Superior temporal gyrus (tissue), 1 donor: ENCODE measurements around the gene DEPDC1.
"Not testable (repeated sequence)": the region's sequence is repeated elsewhere in the genome, so short reads cannot be mapped to it uniquely, and the experiment has no call there.

Experiments
- DNase-seq: peaks from one replicate; pipeline ENCODE4 v3.0.0-alpha.2; 2016; ENCODE audit errors: extremely low spot score

The DEPDC1 gene

DNA sequence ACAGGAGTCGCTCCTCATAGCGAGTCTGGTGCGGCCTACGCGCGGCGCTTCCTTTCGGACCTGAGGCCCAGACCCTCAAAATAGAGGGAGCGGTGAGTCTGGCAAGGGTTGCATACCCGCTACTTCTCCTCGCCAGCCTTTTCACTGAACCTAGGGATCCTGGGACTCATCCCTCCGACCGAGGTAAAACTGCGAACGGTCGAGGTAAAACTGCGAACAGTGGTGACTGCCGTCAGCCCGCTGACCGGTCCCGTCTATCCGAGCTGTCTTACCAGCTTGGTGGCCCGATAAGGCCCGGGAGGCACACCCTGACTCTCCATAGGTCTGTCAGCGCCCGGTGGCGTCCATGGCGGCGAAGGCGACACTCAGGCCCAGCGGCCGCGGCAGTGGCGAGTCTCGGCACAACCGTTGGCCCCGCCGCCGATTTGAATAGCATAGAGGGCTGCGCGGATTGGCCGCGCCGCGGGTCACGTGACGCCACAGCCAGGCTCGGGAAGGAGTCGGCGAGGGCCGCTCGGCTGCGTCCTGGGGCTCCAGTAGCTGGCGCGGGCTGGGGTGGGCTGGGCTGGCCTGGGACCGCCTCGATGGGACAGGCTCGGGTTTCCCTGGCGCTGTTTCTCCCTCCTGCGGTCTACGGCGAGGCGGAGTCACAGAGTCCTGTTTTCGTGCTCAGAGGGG is at the start of gene DEPDC1:
Gene DEPDC1 (minus strand): TSS at position 403 of the 678 bp plus-strand sequence. CDS start 83 bp downstream, at position 320.
- DNase-seq = peak; percentile 87

DNA sequence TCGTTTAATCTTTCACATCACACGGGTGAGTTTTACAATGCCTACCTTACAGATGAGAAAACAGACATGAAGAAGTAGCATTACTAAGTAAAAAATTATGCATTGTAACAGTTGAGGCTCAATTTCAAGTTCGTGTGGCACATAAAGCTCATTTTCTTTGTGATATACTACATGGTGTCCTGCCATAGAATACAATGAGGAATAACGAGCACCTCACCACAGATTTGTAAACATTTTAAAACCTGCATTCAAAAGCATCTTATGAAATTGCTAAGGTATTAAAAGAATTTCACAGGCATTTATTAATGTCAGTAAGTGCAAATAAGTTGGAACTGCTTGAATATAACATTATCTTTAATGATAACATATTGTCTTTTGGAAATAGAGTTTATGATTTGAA is 47.8 kb upstream of the DEPDC1 start:
- no peak for DNase-seq

- DNase-seq = no peak
These were observed 45.7 kb upstream of the DEPDC1 start for GRCh38 chr1:68542586-68542985.

- no peak for DNase-seq
These were observed 42.1 kb upstream of the DEPDC1 start for GRCh38 chr1:68538941-68539340.

DNA sequence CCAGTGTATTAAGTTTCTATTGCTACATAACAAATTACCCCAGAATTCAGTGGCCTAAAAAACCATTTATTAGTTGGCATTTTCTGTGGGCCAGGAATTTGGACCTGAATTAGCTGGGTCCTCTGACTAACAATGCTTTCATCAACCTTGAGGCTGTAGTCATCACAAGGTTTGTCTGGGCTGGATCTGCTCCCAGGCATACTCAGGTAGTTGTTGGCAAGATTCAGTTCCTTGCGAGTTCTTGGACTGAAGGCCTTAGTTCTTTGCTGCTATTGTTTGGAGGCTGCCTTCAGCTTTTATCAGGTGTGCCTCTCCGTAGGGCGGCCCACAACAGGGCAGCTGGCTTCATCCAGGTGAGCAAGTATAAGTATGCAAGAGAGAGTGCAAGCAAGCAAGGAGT is 31.4 kb upstream of the DEPDC1 start:
- DNase-seq = no peak

DNA sequence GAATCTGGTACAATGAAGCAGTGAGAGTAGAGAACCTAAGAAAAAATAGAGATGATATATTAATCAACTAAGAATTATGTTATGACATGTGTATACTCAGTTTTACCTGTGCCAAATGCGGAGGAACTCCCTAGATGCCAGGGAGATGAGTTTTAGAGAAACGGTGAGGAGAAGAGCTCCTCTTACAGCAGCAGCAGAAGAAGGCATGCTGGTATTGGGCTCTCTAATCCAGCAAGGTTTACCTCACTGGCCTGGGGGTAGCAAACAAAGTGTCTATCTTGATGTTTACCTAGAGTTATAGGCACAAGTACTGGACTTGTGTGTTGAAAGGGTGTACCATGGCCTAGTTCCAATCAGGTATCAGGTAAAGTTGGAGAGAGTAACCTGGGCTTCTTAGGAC is 28.9 kb upstream of the DEPDC1 start:
- DNase-seq = no peak

DNA sequence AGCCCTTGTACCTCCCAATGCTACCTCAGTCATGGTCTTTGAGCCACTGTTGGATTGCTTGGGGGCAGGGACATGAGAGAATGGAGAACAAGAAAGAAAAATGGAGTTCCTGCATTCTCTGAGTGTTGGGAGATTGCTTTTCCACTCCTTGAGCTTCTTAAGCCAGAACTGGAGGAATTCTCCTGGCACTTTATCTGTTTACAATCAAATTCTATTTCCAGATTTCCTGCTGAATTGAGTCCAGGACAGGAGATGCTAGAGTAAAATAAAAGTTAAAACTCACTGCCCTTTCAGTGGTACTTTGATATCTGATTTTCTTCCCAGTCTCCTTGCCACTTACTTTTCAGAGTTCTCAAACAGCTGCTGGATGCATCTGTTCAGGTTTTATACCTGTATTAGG is 24.4 kb upstream of the DEPDC1 start:
- DNase-seq = no peak

DNA sequence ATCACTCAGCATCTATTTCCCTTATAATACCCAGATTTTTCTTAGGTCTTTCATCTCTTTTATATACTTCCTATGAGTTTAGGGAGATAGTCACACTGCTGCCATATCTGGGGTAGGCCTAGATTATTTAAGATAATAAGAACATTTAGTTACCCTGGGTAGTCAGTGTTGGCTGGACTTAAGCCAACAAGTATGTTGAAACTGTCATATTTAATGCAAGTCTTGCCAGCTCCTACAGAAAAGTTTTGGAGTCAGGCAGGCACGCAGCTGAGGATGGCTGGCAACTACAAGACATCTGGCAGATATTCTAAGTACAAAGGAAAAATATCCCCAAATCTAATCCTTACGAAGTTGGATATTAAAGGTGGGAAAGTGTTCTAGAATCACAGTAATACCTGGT is 19.2 kb upstream of the DEPDC1 start:
- DNase-seq = no peak

GRCh38 chr1:68511254-68511653 is 14.4 kb upstream of the DEPDC1 start:
- DNase-seq = no peak

GRCh38 chr1:68506386-68506785 is 9.5 kb upstream of the DEPDC1 start:
- DNase-seq = no peak

GRCh38 chr1:68503085-68503484 is 6.2 kb upstream of the DEPDC1 start:
- DNase-seq = no peak

- DNase-seq = no peak
These were observed 446 bp upstream of the DEPDC1 start for GRCh38 chr1:68497358-68497698.

DNA sequence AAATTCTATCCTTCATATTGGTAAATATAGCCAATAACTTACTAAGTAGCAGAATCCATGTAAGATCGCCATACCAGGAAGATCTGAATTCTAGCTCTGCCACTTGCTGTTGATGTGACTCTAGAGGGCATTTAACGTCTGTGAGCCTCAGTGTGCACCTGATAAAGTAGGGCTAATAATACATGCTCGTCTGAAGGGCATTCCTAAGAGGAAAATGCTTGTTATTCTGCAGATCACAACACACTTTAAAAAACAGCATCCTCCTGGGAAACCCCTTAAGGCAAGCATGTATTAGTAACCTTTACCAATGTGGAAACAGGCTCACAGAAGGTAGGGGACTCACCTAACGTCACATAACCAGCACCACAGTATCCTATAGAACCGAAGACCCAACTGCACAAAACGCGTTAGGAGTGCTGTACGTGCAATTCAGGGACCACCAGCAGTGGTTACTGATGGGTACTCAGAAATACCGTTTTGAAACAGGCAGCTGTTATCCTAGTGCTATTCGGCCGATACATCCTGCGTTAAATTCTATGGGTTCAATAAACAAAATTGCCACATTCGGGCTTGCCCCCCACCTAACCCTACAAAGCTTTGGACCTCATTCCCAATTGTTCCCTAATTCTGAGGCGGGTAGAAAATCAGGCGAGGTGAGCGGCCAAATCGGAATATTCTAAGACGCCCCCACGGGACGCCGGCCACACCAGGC is 758 bp downstream of the DEPDC1 start:
- DNase-seq = no peak

GRCh38 chr1:68495532-68495931 is 1.4 kb downstream of the DEPDC1 start:
- DNase-seq = no peak

GRCh38 chr1:68493193-68493592 is 3.7 kb downstream of the DEPDC1 start:
- DNase-seq = no peak

GRCh38 chr1:68492255-68492654 is 4.6 kb downstream of the DEPDC1 start:
- DNase-seq = not testable (repeated sequence)

- no peak for DNase-seq
These were observed 6.7 kb downstream of the DEPDC1 start for GRCh38 chr1:68490046-68490651.

- no peak for DNase-seq
These were observed 11.4 kb downstream of the DEPDC1 start for GRCh38 chr1:68485431-68486022.

DNA sequence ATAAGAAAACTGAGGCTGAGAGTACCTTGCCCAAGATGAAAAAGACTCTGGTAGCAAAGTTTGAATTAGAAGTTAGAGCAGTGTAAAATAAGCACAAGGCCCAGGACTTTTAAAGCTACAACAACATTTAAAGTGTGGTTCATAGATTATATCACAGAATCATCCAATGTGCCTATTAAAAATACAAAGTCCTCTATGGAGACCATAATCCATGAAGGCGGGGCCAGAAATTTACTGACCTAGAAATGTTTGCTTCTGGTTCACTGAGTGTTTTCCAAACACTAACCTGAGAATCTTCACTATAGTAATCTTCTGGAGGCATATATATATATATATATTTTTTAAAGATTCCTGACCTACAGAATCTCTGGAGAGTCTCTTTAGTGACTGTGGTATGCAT is 12.3 kb downstream of the DEPDC1 start:
- DNase-seq = no peak

DNA sequence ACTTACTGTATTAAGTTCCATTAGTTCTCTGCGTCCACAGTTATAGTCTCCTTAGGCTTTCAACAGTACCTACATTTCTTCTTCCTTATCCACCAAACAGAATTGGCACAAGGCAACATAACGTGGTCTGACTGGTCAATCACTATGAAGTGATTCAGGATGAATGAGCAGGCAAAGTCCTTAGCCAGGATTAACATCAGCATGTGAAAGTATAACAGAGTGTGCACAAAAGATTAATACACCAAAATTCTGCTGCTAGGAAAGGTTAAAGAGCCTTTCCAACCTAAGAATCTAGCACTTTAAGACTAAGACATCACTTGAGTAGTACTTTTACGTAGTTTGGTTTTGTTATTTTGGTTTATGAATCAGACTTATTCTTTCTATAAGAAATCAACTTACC is 15.8 kb downstream of the DEPDC1 start:
- no peak for DNase-seq

GRCh38 chr1:68479501-68479900 is 17.4 kb downstream of the DEPDC1 start:
- DNase-seq = no peak

DNA sequence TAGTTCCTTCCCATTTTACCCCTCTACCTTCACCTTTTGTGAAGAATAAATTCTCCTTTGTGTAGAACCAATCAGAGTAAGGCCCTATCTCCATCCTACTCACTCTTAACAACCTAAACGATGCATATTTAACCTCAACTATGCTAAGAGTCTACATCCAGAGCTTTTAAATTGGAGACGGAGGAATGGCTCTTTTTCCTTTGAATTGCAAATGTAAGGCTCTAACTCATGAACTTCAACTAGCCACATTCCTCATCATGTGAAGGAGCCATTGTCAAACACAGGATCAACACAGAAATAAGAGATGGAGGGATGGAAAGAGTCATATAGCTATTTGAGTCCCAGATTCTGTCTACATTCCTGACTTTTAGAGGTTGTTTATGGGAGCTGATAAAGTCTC is 18.2 kb downstream of the DEPDC1 start:
- no peak for DNase-seq

DNA sequence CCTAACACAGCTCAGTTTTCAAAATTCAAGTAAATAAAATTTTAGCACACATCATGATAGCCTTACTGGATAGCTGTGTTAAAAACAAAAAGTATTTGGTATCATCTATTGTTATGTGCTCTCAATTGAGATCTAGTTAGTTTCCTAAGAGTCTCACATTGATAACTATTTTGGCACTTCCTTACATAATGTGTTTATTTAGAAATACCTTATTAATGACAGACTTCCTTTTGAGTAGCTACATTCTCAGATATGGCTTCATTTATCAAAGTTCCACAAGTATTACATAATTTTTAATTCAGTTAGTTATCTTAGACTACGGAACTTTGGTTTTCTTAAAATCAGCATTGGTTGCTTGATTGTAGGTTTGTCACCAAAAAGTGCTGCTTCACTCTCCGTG is 20.3 kb downstream of the DEPDC1 start:
- DNase-seq = not testable (repeated sequence)
